Measurements from ENCODE around the gene JMJD4. TPM values are rescaled to one million over a fixed set of nuclear protein-coding genes. Genes with fewer than 3 reads are reported as not detected.

JMJD4 gene
- total and polyA plus RNA-seq, 2 experiments from 2014 or later, result 11.5 to 17.7 TPM

DNA sequence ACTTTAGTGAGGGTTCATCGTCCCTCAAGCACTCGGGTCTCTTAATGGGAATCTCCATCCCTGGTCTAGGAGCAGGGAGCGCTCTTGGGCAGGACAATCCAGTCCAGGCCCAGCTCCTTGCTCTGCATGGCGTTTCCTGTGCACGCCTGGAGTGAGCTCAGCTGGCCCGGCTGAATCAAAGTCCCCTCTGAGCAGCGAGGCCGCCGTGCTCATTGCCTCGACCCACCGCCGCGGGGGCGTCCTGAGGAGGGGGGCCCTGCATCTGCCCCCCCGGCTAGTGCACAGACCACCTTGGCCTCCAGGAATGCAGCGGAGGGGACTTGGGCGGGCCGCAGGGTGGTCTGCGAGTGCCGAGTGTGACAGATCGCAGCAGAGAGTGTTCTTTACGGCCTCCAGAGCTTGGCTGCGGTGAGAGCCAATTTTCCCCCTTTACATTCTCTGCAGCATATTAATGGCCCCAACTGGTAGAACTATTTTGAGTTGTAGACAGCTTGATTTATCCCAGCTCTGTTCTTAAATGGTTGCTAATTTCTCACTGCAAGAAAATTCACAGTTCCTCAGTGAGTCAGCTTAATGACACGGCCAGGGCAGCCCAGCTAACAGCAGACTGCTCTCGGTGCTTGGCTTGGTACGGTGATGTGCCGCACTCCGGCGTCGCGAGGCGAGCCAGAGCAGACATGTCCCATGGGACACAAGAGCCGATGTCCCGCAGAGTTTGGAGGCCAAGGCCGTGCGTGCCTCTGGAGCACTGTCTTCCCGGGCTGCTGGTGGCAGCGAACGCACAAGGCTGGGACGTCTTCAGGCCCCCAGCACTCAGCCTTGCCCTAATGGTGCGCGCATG, 39.9 kb upstream of the JMJD4 start:
- Mint-ChIP-seq H3K27ac (no peak overlapping the region; the same call in 1 of the 2 replicates), H3K36me3 (ENCODE audit: low read depth) (no peaks in the 10 kb centered on the region; the same call in 2 of the 3 replicates), H3K27me3 (ENCODE audit: insufficient read depth, low read depth, poor library complexity) (peaks cover 8% of the 10 kb centered on the region), H3K4me1 (no peaks in the 10 kb centered on the region), H3K4me3 (no peak overlapping the region), H3K9me3 (no peaks in the 10 kb centered on the region)
- H3K9me2 ChIP-seq (ENCODE audit: insufficient read depth), result no peaks in the 10 kb centered on the region
- no peaks in the 10 kb centered on the region for H3F3A ChIP-seq (replicated peaks; ENCODE audit: low read depth)
- no peak for TF ChIP-seq ZNF331 (CRISPR knock-in tag; IDR thresholded peaks at IDR 0.05; ENCODE audit: low read depth)
- no peak for TF ChIP-seq NANOG (IDR thresholded peaks at IDR 0.05; ENCODE audit: borderline replicate concordance)
- no peak for TF ChIP-seq EZH2 (IDR thresholded peaks at IDR 0.05; ENCODE audit: low read depth, unreplicated experiment)
- TF ChIP-seq STAT1 (IDR thresholded peaks at IDR 0.05; ENCODE audit: unreplicated experiment), result no peak
- TF ChIP-seq POLR2AphosphoS5 (IDR thresholded peaks at IDR 0.05; ENCODE audit: low read depth), result no peak
- TF ChIP-seq, protein P1, sequence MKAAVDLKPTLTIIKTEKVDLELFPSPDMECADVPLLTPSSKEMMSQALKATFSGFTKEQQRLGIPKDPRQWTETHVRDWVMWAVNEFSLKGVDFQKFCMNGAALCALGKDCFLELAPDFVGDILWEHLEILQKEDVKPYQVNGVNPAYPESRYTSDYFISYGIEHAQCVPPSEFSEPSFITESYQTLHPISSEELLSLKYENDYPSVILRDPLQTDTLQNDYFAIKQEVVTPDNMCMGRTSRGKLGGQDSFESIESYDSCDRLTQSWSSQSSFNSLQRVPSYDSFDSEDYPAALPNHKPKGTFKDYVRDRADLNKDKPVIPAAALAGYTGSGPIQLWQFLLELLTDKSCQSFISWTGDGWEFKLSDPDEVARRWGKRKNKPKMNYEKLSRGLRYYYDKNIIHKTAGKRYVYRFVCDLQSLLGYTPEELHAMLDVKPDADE (IDR thresholded peaks at IDR 0.05), result no peak
- no peak for TF ChIP-seq EZH2phosphoT487 (IDR thresholded peaks at IDR 0.05; ENCODE audit: unreplicated experiment)
- no peak for TF ChIP-seq ZNF114 (CRISPR knock-in tag; IDR thresholded peaks at IDR 0.05)
- TF ChIP-seq, protein P2, sequence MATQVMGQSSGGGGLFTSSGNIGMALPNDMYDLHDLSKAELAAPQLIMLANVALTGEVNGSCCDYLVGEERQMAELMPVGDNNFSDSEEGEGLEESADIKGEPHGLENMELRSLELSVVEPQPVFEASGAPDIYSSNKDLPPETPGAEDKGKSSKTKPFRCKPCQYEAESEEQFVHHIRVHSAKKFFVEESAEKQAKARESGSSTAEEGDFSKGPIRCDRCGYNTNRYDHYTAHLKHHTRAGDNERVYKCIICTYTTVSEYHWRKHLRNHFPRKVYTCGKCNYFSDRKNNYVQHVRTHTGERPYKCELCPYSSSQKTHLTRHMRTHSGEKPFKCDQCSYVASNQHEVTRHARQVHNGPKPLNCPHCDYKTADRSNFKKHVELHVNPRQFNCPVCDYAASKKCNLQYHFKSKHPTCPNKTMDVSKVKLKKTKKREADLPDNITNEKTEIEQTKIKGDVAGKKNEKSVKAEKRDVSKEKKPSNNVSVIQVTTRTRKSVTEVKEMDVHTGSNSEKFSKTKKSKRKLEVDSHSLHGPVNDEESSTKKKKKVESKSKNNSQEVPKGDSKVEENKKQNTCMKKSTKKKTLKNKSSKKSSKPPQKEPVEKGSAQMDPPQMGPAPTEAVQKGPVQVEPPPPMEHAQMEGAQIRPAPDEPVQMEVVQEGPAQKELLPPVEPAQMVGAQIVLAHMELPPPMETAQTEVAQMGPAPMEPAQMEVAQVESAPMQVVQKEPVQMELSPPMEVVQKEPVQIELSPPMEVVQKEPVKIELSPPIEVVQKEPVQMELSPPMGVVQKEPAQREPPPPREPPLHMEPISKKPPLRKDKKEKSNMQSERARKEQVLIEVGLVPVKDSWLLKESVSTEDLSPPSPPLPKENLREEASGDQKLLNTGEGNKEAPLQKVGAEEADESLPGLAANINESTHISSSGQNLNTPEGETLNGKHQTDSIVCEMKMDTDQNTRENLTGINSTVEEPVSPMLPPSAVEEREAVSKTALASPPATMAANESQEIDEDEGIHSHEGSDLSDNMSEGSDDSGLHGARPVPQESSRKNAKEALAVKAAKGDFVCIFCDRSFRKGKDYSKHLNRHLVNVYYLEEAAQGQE (IDR thresholded peaks at IDR 0.05; ENCODE audit: unreplicated experiment), result no peak
- TF ChIP-seq, protein P3, sequence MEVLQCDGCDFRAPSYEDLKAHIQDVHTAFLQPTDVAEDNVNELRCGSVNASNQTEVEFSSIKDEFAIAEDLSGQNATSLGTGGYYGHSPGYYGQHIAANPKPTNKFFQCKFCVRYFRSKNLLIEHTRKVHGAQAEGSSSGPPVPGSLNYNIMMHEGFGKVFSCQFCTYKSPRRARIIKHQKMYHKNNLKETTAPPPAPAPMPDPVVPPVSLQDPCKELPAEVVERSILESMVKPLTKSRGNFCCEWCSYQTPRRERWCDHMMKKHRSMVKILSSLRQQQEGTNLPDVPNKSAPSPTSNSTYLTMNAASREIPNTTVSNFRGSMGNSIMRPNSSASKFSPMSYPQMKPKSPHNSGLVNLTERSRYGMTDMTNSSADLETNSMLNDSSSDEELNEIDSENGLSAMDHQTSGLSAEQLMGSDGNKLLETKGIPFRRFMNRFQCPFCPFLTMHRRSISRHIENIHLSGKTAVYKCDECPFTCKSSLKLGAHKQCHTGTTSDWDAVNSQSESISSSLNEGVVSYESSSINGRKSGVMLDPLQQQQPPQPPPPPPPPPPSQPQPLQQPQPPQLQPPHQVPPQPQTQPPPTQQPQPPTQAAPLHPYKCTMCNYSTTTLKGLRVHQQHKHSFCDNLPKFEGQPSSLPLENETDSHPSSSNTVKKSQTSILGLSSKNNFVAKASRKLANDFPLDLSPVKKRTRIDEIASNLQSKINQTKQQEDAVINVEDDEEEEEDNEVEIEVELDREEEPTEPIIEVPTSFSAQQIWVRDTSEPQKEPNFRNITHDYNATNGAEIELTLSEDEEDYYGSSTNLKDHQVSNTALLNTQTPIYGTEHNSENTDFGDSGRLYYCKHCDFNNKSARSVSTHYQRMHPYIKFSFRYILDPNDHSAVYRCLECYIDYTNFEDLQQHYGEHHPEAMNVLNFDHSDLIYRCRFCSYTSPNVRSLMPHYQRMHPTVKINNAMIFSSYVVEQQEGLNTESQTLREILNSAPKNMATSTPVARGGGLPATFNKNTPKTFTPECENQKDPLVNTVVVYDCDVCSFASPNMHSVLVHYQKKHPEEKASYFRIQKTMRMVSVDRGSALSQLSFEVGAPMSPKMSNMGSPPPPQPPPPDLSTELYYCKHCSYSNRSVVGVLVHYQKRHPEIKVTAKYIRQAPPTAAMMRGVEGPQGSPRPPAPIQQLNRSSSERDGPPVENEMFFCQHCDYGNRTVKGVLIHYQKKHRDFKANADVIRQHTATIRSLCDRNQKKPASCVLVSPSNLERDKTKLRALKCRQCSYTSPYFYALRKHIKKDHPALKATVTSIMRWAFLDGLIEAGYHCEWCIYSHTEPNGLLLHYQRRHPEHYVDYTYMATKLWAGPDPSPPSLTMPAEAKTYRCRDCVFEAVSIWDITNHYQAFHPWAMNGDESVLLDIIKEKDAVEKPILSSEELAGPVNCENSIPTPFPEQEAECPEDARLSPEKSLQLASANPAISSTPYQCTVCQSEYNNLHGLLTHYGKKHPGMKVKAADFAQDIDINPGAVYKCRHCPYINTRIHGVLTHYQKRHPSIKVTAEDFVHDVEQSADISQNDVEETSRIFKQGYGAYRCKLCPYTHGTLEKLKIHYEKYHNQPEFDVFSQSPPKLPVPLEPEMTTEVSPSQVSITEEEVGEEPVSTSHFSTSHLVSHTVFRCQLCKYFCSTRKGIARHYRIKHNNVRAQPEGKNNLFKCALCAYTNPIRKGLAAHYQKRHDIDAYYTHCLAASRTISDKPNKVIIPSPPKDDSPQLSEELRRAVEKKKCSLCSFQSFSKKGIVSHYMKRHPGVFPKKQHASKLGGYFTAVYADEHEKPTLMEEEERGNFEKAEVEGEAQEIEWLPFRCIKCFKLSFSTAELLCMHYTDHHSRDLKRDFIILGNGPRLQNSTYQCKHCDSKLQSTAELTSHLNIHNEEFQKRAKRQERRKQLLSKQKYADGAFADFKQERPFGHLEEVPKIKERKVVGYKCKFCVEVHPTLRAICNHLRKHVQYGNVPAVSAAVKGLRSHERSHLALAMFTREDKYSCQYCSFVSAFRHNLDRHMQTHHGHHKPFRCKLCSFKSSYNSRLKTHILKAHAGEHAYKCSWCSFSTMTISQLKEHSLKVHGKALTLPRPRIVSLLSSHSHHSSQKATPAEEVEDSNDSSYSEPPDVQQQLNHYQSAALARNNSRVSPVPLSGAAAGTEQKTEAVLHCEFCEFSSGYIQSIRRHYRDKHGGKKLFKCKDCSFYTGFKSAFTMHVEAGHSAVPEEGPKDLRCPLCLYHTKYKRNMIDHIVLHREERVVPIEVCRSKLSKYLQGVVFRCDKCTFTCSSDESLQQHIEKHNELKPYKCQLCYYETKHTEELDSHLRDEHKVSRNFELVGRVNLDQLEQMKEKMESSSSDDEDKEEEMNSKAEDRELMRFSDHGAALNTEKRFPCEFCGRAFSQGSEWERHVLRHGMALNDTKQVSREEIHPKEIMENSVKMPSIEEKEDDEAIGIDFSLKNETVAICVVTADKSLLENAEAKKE (CRISPR knock-in tag; IDR thresholded peaks at IDR 0.05), result no peak
- DNase-seq (ENCODE audit: low spot score) (no peak), ATAC-seq (no peak)
- no peak overlapping the region for H2AFZ ChIP-seq
- H3K4me3 ChIP-seq, result no peak overlapping the region
- no peaks in the 10 kb centered on the region for H3K4me1 ChIP-seq (ENCODE audit: insufficient read depth)
- H4K20me1 ChIP-seq (replicated peaks; ENCODE audit: insufficient read depth), result peaks cover 6% of the 10 kb centered on the region; the same call in 1 of the 2 replicates
- no peaks in the 10 kb centered on the region for H3K79me2 ChIP-seq (replicated peaks; ENCODE audit: insufficient read depth)
- H3K4me2 ChIP-seq, result no peak overlapping the region
- no peaks in the 10 kb centered on the region for H3K27me3 ChIP-seq (ENCODE audit: insufficient read depth)
- no peaks in the 10 kb centered on the region for H3K36me3 ChIP-seq (ENCODE audit: insufficient read depth)
- no peak overlapping the region for H3K27ac ChIP-seq (ENCODE audit: low read depth)

Measured in GM23338 (cell line).